GM21381 (cell line): ENCODE measurements around the gene ENOPH1.
"Not testable (repeated sequence)": the region's sequence is repeated elsewhere in the genome, so short reads cannot be mapped to it uniquely, and the experiment has no call there.

Source experiments
- ATAC-seq: cut with Tn5 transposase; IDR thresholded peaks from one replicate; pipeline ENCODE4 v1.9.1; 2021; ENCODE audit warnings: mild to moderate bottlenecking, moderate library complexity; ENCODE audit not compliant: unreplicated experiment

Gene ENOPH1

DNA sequence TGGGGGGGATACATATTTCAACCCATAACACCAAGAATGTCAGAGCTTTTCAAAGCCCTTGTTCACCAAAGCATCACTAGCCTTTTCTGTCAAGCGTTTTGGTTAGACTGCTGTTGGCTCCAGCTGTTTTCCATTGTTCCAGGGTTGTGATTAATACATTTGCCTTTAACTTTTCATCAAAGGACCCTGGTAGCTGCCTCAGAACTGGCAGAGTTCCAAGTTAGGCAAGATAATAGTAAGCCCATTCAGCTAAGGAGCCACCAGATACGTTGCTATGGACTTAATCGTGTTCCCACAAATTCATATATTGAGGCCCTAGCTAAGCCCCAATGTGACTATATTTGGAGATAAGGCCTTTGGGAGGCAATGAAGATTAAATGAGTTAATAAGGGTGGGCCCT, 37.1 kb downstream of the ENOPH1 start:
- no peak for ATAC-seq

GRCh38 chr4:82469791-82470345, 39.5 kb downstream of the ENOPH1 start:
- ATAC-seq, result no peak

- ATAC-seq, result not testable (repeated sequence)
Measured at GRCh38 chr4:82473080-82473479, 42.7 kb downstream of the ENOPH1 start.

- no peak for ATAC-seq
Measured at GRCh38 chr4:82473621-82474164, 43.3 kb downstream of the ENOPH1 start.

DNA sequence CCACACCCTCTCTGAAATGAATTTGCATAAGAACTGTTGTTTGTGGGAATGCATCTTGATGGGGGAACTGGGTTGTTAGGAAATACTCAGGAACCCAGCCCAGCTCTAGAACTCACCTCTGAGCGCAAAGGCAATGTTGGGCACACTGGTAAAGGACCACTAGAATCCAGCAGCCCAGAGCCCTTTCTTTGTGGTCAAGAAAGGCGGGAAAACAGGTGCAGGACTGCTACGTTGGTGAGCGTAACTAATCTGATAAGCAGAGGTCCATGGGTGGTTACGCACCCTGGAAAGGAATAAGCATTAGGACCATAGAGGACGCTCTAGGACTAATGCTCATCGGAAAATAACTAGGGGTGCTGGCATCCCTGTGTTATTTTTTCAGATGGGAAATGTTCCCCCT, 45.5 kb downstream of the ENOPH1 start:
- ATAC-seq, result not testable (repeated sequence)

DNA sequence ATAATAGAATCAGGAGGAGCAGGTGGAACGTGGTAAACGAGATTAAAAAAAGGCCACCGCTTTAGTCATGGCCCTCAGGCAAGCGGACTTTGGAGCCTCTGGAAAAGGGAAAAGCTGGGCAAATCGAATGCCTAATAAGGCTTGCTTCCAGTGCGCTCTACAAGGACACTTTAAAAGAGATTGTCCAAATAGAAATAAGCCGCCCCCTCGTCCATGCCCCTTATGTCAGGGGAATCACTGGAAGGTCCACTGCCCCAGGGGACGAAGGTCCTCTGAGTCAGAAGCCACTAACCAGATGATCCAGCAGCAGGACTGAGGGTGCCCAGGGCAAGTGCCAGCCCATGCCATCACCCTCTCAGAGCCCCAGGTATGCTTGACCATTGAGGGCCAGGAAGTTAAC, 47.1 kb downstream of the ENOPH1 start:
- ATAC-seq, result not testable (repeated sequence)

- ATAC-seq, result no peak
Measured at GRCh38 chr4:82479562-82479961, 49.2 kb downstream of the ENOPH1 start.

GRCh38 chr4:82480771-82481505, 50.5 kb downstream of the ENOPH1 start:
- no peak for ATAC-seq

GRCh38 chr4:82481506-82481840, 51.1 kb downstream of the ENOPH1 start:
- ATAC-seq, result no peak

GRCh38 chr4:82482387-82482786, 52.0 kb downstream of the ENOPH1 start:
- no peak for ATAC-seq

DNA sequence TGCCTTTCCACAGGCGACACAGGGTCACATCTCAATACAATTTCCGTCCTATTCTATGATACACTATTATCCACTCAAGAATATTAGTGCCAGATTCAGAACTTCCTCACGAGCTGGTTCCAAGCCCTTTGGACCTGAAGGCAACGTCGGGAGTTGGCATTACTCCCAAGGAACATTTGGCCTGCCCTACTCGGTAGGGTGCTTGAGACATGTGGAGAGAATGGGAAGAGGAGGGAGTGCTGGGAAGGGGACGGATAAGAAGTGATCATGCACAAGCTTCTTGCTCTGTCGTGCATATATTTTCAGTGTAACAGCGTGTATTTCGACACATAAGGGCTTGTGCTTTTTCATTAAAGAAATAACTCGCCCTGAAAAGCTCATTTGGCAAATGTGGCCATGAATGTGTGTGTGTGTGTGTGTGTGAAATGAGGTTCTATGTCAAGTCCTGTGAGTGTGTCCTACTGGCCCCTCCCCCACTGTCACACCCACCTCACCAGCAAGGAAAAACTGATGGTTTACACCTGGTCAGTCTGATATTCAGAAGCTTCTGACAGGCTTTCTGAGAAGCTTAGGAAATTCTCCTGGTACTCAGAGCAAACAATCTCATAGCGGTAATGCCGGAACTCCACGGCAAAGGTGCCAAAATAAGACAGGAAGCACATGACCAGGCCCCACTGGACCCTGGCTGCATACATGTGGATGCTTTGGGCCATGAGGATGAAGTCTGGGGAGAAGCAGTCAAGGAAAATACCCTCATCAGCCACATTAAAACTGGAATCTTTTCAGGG, 54.8 kb downstream of the ENOPH1 start:
- no peak for ATAC-seq

DNA sequence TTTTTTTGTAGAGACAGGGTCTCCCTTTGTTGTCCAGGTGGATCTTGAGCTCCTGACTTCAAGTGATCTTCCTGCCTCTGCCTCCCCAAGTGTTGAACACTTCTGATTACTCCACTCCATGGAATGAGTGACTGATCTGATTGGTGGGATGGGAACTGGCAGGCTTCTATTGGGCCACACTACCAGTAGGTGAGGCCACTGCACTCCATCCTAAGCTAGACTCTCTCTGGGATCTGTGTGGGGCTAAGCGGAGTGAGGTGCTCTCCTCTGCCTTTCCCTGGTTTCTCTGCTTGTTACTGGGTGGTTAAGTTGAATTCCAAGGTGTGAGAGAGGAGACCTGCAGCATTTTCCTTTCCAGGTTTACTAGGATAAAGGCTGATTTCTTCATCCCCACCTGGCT, 58.7 kb downstream of the ENOPH1 start:
- ATAC-seq, result no peak

- no peak for ATAC-seq
Measured at GRCh38 chr4:82489987-82490386, 59.6 kb downstream of the ENOPH1 start.

DNA sequence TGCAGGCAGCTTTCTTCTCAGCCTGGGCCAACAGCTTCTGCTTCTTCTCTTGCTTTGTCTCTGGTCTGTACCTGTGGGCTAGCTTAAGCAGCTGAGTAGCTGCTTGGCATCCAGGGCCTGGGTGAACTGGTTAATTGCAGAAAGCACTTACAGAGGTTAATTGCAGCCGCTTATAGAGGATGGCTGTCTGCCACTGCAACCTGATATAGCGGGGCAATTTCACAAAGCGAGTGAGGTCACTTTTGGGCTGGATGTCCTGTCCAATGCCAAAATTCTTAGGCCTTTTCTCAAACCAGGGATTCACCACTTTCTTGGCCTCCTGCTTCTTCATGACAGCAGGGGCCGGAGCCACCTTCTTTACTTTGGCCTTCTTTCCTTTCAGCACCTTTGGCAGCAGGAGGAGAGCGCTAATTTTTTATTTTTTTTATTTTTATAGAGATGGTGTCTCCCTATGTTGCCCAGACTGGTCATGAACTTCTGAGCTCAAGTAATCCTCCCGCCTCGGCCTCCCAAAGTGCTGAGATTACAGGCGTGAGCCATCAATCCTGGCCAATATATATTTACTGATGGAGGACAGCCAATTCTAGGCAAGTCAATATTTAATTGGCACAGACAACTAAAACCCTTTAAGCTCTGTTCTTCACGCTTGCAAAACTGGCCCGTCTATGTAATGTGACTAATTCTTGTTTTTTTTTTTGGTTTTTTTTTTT, 61.0 kb downstream of the ENOPH1 start:
- no peak for ATAC-seq

- no peak for ATAC-seq
Measured at GRCh38 chr4:82493721-82494425, 63.5 kb downstream of the ENOPH1 start.

DNA sequence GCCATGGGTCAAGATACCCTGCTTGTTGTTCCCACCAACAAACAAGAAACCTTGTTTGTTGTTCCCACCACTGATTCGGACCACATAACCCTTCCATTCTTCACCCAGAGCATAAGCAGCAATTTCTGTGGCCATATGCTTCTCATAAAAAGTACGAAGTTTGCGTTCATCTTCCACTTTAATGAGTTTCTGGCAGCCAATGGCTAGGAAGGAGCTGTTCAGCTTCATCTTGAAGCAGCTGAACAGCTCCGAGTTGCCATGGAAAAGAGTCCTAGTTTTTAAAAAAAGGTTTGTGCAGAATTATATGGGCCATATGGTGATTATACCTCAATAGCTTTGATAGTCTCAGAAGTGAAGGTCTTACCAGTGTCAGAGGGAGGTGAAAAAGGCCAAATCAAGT, 65.3 kb downstream of the ENOPH1 start:
- ATAC-seq, result no peak

- ATAC-seq, result no peak
Measured at GRCh38 chr4:82496349-82496748, 66.0 kb downstream of the ENOPH1 start.

- no peak for ATAC-seq
Measured at GRCh38 chr4:82499738-82500434, 69.5 kb downstream of the ENOPH1 start.

GRCh38 chr4:82500435-82501153, 70.2 kb downstream of the ENOPH1 start:
- ATAC-seq, result no peak

DNA sequence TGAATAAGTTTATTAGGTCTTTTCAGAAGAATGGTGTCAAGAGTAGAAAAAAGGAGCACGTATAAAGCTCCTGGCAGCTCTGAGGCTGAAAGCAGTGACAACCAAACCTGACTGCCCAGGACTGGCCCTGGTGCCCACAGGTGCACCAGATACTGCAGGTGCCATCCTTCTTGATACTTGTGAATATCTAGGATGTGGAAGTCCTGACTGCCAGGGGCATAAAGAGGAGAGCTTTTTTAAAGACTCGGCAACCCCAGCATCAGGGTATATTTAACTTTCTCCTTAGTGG, 70.7 kb downstream of the ENOPH1 start:
- no peak for ATAC-seq
